22Rv1 (cell line): ENCODE results near the gene NPEPL1.

Experiments used
- CTCF ChIP-seq: fragments of 450-650 bp; IDR thresholded peaks from 2 replicates; pipeline ENCODE4 v1.5.1; 2017; ENCODE audit warnings: mild to moderate bottlenecking
- ZFX ChIP-seq: fragments of 450-650 bp; IDR thresholded peaks from 2 replicates; pipeline ENCODE4 v1.6.1; 2017; ENCODE audit warnings: antibody characterized with exemption, borderline replicate concordance

- no peak for TF ChIP-seq CTCF
- no peak for TF ChIP-seq ZFX
These were observed 17.0 kb upstream of the NPEPL1 start for GRCh38 chr20:58675641-58676040.
